ENCODE results near the gene WDR4.

DNA sequence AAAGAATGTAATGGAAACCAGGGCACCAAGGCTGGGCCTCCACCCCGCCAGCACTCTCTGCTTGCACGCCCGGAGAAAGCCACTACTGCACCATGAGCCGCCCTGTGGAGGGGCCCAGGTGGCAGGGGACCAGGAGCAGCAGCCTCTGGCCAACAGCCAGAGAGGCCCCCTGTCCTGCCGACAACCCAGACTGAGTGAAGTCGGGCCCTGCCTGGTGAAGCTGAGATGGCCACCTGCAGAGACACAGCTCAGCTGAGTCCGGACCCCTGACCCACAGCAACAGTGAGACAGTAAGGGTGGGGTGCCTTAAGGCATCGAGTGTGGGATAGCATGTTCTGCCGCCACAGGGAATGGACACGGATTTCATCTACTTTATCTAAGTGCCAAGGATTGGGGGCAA lies 28.9 kb downstream of the WDR4 start:
- TF ChIP-seq, protein P1, sequence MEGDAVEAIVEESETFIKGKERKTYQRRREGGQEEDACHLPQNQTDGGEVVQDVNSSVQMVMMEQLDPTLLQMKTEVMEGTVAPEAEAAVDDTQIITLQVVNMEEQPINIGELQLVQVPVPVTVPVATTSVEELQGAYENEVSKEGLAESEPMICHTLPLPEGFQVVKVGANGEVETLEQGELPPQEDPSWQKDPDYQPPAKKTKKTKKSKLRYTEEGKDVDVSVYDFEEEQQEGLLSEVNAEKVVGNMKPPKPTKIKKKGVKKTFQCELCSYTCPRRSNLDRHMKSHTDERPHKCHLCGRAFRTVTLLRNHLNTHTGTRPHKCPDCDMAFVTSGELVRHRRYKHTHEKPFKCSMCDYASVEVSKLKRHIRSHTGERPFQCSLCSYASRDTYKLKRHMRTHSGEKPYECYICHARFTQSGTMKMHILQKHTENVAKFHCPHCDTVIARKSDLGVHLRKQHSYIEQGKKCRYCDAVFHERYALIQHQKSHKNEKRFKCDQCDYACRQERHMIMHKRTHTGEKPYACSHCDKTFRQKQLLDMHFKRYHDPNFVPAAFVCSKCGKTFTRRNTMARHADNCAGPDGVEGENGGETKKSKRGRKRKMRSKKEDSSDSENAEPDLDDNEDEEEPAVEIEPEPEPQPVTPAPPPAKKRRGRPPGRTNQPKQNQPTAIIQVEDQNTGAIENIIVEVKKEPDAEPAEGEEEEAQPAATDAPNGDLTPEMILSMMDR (IDR thresholded peaks at IDR 0.05), result no peak
- TF ChIP-seq, protein P2, sequence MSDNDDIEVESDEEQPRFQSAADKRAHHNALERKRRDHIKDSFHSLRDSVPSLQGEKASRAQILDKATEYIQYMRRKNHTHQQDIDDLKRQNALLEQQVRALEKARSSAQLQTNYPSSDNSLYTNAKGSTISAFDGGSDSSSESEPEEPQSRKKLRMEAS (IDR thresholded peaks at IDR 0.05), result no peak
- TF ChIP-seq RNF2 (IDR thresholded peaks at IDR 0.05; ENCODE audit: borderline replicate concordance, low read depth) (no peak), POLR2A (IDR thresholded peaks at IDR 0.05; ENCODE audit: low read length) (no peak), CEBPB (IDR thresholded peaks at IDR 0.05) (no peak), GATA3 (IDR thresholded peaks at IDR 0.05; ENCODE audit: borderline replicate concordance) (no peak), ESRRA (IDR thresholded peaks at IDR 0.05; ENCODE audit: borderline replicate concordance, low read length) (no peak), MAFK (IDR thresholded peaks at IDR 0.05; ENCODE audit: partially characterized antibody) (no peak), RCOR1 (IDR thresholded peaks at IDR 0.05; ENCODE audit: low read depth, low read length) (no peak), SREBF2 (IDR thresholded peaks at IDR 0.05) (no peak), EHMT2 (IDR thresholded peaks at IDR 0.05; ENCODE audit: low read depth) (no peak), MYC (IDR thresholded peaks at IDR 0.05; ENCODE audit: borderline replicate concordance, low read length) (no peak)
- TF ChIP-seq, protein P3, sequence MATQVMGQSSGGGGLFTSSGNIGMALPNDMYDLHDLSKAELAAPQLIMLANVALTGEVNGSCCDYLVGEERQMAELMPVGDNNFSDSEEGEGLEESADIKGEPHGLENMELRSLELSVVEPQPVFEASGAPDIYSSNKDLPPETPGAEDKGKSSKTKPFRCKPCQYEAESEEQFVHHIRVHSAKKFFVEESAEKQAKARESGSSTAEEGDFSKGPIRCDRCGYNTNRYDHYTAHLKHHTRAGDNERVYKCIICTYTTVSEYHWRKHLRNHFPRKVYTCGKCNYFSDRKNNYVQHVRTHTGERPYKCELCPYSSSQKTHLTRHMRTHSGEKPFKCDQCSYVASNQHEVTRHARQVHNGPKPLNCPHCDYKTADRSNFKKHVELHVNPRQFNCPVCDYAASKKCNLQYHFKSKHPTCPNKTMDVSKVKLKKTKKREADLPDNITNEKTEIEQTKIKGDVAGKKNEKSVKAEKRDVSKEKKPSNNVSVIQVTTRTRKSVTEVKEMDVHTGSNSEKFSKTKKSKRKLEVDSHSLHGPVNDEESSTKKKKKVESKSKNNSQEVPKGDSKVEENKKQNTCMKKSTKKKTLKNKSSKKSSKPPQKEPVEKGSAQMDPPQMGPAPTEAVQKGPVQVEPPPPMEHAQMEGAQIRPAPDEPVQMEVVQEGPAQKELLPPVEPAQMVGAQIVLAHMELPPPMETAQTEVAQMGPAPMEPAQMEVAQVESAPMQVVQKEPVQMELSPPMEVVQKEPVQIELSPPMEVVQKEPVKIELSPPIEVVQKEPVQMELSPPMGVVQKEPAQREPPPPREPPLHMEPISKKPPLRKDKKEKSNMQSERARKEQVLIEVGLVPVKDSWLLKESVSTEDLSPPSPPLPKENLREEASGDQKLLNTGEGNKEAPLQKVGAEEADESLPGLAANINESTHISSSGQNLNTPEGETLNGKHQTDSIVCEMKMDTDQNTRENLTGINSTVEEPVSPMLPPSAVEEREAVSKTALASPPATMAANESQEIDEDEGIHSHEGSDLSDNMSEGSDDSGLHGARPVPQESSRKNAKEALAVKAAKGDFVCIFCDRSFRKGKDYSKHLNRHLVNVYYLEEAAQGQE (IDR thresholded peaks at IDR 0.05), result no peak
- TF ChIP-seq, protein P4, sequence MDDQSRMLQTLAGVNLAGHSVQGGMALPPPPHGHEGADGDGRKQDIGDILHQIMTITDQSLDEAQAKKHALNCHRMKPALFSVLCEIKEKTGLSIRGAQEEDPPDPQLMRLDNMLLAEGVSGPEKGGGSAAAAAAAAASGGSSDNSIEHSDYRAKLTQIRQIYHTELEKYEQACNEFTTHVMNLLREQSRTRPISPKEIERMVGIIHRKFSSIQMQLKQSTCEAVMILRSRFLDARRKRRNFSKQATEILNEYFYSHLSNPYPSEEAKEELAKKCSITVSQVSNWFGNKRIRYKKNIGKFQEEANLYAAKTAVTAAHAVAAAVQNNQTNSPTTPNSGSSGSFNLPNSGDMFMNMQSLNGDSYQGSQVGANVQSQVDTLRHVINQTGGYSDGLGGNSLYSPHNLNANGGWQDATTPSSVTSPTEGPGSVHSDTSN (IDR thresholded peaks at IDR 0.05), result no peak

Data from A549 (cell line).